Nephron (organoid): Measurements from ENCODE around the gene SELENOM.

ENCODE experiments used
- H3K27ac Mint-ChIP-seq, 3 experiments: 2 replicates each; pipeline ENCODE4 v1.8.0; 2020; ENCODE audit warnings: mixed read lengths in 3 of 3, mild to moderate bottlenecking in 2 of 3, moderate library complexity in 1 of 3
- H3K27me3 Mint-ChIP-seq: 2 replicates; pipeline ENCODE4 v1.8.0; 2021; ENCODE audit warnings: low read depth, mild to moderate bottlenecking, moderate library complexity, mixed read lengths
- H3K36me3 Mint-ChIP-seq: 2 replicates; pipeline ENCODE4 v1.8.0; 2020; ENCODE audit warnings: low read depth, mixed read lengths
- H3K4me1 Mint-ChIP-seq: 2 replicates; pipeline ENCODE4 v1.8.0; 2020; ENCODE audit warnings: mixed read lengths
- H3K4me3 Mint-ChIP-seq, 3 experiments: 2 replicates each; pipeline ENCODE4 v1.8.0; 2020; ENCODE audit warnings: mild to moderate bottlenecking in 3 of 3, mixed read lengths in 3 of 3, moderate library complexity in 2 of 3
- H3K9me3 Mint-ChIP-seq: 2 replicates; pipeline ENCODE4 v1.8.0; 2020; ENCODE audit warnings: mixed read lengths
- TF ChIP-seq, protein P1 (sequence below), 3 experiments: fragments of 200-600 bp; sonication (generic); IDR thresholded peaks; one replicate each; pipeline ENCODE4 v1.5.0; 2021; ENCODE audit warnings: antibody characterized with exemption in 3 of 3; ENCODE audit not compliant: unreplicated experiment in 3 of 3

SELENOM gene

DNA sequence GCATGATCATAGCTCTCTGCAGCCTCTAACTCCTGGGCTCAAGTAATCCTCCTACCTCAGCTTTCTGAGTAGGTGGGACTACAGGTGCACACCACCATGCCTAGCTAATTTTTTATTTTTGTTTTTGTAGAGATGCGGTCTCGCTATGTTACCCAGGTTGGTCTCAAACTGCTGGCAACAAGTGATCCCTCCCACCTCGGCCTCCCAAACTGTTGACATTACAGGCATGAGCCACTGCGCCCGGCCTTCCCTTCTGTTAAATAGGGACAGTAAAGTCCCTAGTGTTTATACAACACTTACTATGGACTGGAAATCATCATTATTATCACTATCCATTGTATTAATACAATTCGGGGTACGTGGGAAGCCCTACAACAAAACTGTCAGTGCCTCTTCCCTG is 12.6 kb downstream of the SELENOM start:
- TF ChIP-seq, protein P1, sequence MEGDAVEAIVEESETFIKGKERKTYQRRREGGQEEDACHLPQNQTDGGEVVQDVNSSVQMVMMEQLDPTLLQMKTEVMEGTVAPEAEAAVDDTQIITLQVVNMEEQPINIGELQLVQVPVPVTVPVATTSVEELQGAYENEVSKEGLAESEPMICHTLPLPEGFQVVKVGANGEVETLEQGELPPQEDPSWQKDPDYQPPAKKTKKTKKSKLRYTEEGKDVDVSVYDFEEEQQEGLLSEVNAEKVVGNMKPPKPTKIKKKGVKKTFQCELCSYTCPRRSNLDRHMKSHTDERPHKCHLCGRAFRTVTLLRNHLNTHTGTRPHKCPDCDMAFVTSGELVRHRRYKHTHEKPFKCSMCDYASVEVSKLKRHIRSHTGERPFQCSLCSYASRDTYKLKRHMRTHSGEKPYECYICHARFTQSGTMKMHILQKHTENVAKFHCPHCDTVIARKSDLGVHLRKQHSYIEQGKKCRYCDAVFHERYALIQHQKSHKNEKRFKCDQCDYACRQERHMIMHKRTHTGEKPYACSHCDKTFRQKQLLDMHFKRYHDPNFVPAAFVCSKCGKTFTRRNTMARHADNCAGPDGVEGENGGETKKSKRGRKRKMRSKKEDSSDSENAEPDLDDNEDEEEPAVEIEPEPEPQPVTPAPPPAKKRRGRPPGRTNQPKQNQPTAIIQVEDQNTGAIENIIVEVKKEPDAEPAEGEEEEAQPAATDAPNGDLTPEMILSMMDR (IDR thresholded peaks at IDR 0.05; ENCODE audit: unreplicated experiment in 3 of 3): no peak
- no peaks in the 10 kb centered on the region for H3K9me3 Mint-ChIP-seq
- H3K27me3 Mint-ChIP-seq: no peaks in the 10 kb centered on the region
- peaks cover 30% of the 10 kb centered on the region for H3K36me3 Mint-ChIP-seq
- H3K4me3 Mint-ChIP-seq: peak overlapping the region in 1 of 3 experiments; percentile 38
- peak overlapping the region in 1 of 3 experiments; percentile 50 for H3K27ac Mint-ChIP-seq
- H3K4me1 Mint-ChIP-seq: peaks cover 31% of the 10 kb centered on the region

DNA sequence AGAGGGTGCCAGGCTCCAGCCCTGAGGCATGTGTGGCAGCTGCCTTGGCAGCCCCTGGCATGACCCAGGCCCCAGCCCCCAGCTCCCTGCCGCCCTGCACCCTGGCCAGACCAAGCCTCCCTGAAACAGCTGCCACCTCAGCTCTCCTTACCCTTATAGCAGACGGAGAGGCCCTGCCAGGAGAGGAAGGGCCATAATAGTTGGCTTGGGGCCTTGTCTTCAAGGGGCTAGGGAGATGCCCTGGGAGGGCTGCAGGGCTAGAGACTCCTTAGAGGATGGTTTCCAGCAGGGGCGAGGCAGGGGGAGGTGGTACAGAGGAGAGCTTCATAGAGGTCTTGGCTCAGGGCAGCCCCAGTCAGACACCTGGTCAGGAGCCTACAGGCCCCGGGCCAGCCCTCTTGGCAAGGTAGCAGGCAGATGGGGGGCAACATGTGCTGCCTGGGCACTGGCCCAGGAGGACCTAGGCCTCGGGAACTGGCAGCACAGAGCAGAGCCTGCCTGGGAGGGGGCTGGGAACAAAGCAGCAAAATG is 13.3 kb downstream of the SELENOM start:
- TF ChIP-seq, protein P1 (IDR thresholded peaks at IDR 0.05; ENCODE audit: unreplicated experiment in 3 of 3): no peak
- no peaks in the 10 kb centered on the region for H3K27me3 Mint-ChIP-seq
- peak overlapping the region in 2 of 3 experiments; percentile 9 to 67 for H3K4me3 Mint-ChIP-seq
- no peaks in the 10 kb centered on the region for H3K9me3 Mint-ChIP-seq
- H3K4me1 Mint-ChIP-seq: peaks cover 31% of the 10 kb centered on the region
- peak overlapping the region in 1 of 3 experiments; percentile 50 for H3K27ac Mint-ChIP-seq
- H3K36me3 Mint-ChIP-seq: peaks cover 30% of the 10 kb centered on the region

DNA sequence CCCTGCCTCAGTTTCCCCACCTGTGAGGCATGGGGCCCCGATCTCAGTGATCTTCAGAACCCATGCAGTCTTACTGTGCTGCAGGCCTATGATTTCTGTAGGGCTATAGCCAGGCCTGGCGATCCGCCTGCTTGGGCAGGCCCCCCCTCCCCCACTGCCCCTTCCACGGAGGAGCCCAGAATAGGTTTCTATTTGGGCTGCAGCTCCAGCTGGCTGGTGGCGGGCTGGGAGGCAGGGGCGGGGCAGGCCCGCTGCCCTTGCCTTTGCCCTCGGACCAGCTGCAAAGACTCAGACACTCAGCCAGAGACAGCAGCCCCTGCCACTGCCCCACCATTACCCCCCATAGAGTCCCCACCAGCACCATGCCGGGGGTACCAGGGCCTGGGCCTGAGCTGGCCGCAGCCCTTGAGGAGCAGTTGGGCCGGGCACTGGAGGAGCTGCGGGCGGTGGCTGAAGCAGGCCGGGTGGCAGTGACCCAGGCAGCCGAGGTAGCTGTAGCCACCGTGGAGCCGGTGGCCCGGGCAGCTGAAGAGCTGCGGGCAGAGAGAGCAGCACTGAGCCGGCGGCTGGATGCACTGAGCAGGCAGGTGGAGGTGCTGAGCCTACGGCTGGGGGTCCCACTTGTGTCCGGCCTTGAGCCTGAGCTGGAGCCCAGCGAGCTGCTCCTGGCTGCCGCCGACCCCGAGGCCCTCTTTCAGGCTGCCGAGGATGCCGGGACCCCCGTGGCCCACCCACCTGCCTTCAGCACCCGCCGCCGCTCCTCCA is 14.1 kb downstream of the SELENOM start:
- Mint-ChIP-seq H3K27me3 (no peaks in the 10 kb centered on the region), H3K36me3 (peaks cover 30% of the 10 kb centered on the region), H3K4me3 (no peak overlapping the region), H3K9me3 (no peaks in the 10 kb centered on the region), H3K27ac (no peak overlapping the region), H3K4me1 (peaks cover 31% of the 10 kb centered on the region)
- TF ChIP-seq, protein P1 (IDR thresholded peaks at IDR 0.05; ENCODE audit: unreplicated experiment in 3 of 3): no peak

DNA sequence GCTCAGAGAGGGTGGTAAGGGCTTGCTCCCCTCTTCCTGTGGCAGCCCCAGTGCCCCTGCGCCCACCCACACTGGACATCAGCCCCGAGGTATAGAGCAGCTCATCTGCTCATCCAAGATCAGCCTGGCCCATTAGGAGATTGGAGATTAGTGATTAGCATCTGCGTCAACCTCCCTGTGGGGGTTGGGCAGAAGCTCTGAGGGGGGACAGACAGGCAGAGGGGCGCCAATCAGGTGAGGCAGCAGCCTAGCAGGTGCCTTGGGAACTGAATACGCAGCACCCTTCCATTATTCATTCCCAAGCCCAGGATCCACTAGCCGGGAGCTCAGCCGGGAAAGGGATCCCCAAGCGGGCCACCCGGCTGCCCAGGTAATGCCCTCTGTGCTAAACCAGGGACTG is 15.2 kb downstream of the SELENOM start:
- Mint-ChIP-seq H3K27me3 (no peaks in the 10 kb centered on the region), H3K9me3 (no peaks in the 10 kb centered on the region), H3K36me3 (peaks cover 23% of the 10 kb centered on the region), H3K4me3 (no peak overlapping the region), H3K27ac (no peak overlapping the region), H3K4me1 (peaks cover 30% of the 10 kb centered on the region)
- TF ChIP-seq, protein P1 (IDR thresholded peaks at IDR 0.05; ENCODE audit: unreplicated experiment in 3 of 3): no peak

DNA sequence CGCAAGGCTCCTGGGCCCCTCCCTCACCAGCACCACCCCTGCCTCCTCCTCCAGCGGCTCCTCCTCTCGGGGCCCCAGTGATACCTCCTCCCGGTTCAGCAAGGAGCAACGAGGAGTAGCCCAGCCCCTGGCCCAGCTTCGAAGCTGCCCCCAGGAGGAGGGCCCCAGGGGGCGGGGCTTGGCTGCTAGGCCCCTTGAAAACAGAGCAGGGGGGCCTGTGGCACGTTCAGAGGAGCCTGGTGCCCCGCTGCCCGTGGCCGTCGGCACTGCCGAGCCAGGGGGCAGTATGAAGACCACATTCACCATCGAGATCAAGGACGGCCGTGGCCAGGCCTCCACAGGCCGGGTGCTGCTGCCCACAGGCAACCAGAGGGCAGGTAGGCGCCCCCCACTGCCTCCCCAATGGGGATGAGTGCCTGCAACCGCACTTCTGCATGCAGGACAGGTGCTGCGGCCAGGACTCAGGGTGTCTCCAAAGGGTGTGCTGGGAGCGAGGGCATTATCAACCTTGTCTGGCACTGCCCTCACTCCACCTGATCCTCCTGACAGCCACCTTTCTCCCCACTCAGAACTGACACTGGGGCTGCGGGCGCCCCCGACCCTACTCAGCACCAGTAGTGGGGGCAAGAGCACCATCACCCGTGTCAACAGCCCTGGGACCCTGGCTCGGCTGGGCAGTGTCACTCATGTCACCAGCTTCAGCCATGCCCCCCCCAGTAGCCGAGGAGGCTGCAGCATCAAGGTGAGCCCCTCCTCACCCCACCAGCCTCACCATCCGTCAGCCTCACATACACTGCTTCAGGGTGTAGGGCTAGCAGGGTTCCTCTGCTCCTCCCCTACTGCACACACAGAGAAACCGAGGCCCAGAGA is 16.0 kb downstream of the SELENOM start:
- Mint-ChIP-seq H3K36me3 (peaks cover 17% of the 10 kb centered on the region), H3K27me3 (no peaks in the 10 kb centered on the region), H3K9me3 (no peaks in the 10 kb centered on the region), H3K4me1 (peaks cover 27% of the 10 kb centered on the region), H3K27ac (no peak overlapping the region), H3K4me3 (no peak overlapping the region)
- TF ChIP-seq, protein P1 (IDR thresholded peaks at IDR 0.05; ENCODE audit: unreplicated experiment in 3 of 3): no peak
